GM12865 (cell line): ENCODE data around the gene NTNG2.

ENCODE experiments used
- DNase-seq: peaks from one replicate; pipeline ENCODE4 v3.0.0; 2010; ENCODE audit warnings: low read depth
- H3K4me3 ChIP-seq: 2 replicates; pipeline ENCODE4 v1.5.1; 2011; ENCODE audit warnings: mild to moderate bottlenecking, low read depth, low read length, control low read depth
- CTCF ChIP-seq: IDR thresholded peaks from 2 replicates; pipeline ENCODE4 v1.5.1; 2011; ENCODE audit warnings: low read length, control low read depth, low read depth, inconsistent platforms; ENCODE audit not compliant: insufficient read depth; ENCODE audit errors: missing control alignments

Gene NTNG2

GRCh38 chr9:132163457-132163875 is 1.6 kb downstream of the NTNG2 start:
- DNase-seq, result no peak
- no peak for TF ChIP-seq CTCF
- no peak overlapping the region for H3K4me3 ChIP-seq

GRCh38 chr9:132163876-132164603 is 2.2 kb downstream of the NTNG2 start:
- H3K4me3 ChIP-seq, result no peak overlapping the region
- no peak for DNase-seq
- no peak for TF ChIP-seq CTCF

GRCh38 chr9:132164604-132165362 is 2.9 kb downstream of the NTNG2 start:
- TF ChIP-seq CTCF, result no peak
- DNase-seq, result no peak
- H3K4me3 ChIP-seq, result no peak overlapping the region

- no peak overlapping the region for H3K4me3 ChIP-seq
- no peak for TF ChIP-seq CTCF
- DNase-seq, result no peak
Observed at GRCh38 chr9:132166599-132166998, 4.7 kb downstream of the NTNG2 start.

- DNase-seq, result no peak
- H3K4me3 ChIP-seq, result no peak overlapping the region
- no peak for TF ChIP-seq CTCF
Observed at GRCh38 chr9:132167192-132167591, 5.3 kb downstream of the NTNG2 start.

- H3K4me3 ChIP-seq, result no peak overlapping the region
- no peak for DNase-seq
- TF ChIP-seq CTCF, result no peak
Observed at GRCh38 chr9:132168347-132168746, 6.5 kb downstream of the NTNG2 start.

- no peak for TF ChIP-seq CTCF
- no peak for DNase-seq
- no peak overlapping the region for H3K4me3 ChIP-seq
Observed at GRCh38 chr9:132168851-132169250, 7.0 kb downstream of the NTNG2 start.
